Non-pigmented ciliary epithelial cell (primary cell): ENCODE data around the gene TBCEL.

Source experiments
- DNase-seq: peaks from one replicate; pipeline ENCODE4 v3.0.0-alpha.2; 2010; ENCODE audit warnings: low read depth

Gene TBCEL

DNA sequence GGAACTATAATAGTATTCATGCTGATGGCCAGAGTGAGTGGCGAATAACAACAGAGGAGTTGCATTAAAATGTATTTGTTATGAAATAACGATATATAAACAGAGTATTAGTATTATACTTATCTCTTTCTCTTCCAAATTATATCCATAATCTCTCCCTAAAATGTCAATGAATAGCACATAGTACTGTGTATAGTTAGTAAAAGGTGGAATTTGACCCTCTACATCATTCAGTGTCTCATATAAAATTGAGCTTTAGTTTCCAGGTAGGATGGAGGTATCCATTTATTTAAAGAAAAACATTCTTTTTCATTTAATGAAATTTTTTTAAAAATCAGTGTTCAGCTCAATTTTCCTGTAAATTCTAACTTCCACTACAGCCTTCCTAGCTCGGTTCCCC is 42.7 kb downstream of the TBCEL start:
- no peak for DNase-seq

DNA sequence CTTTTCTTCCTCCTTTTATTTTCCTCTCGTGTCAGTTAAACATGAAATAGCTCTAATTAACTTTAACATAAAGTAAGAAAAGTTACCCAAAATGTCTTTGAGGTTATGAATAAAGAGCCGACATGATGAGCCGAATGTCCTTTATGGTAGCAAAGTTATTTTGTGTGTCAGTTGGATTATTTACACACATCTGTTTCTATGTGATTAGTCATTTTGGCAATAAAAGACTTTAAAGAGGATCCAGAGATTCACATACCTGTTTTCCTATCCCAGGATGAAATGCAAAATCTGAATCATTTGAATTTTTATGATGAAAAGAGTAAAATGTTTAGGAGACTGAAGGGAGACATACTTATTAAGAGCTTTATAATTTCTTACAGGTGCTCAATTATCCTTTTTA is 43.1 kb downstream of the TBCEL start:
- DNase-seq = no peak

DNA sequence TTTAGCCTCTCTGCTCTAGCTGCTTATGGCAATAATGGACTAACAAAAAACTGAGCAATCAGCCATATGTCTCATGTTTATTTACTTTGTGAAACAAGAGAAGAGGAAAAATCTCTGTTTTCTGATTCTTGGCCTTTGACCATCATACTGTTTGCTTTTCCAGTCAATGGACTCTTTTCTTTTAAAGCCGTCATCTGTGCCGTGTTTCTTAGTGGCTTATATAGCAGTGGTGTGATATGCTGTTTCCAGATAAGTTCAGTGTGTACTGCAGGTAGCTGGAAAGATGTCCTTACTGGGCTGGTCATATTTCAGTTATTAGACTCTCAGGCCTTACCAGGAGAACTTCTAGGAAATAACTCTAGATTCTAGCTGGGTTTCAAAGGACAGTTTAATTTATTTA is 43.6 kb downstream of the TBCEL start:
- DNase-seq = no peak

DNA sequence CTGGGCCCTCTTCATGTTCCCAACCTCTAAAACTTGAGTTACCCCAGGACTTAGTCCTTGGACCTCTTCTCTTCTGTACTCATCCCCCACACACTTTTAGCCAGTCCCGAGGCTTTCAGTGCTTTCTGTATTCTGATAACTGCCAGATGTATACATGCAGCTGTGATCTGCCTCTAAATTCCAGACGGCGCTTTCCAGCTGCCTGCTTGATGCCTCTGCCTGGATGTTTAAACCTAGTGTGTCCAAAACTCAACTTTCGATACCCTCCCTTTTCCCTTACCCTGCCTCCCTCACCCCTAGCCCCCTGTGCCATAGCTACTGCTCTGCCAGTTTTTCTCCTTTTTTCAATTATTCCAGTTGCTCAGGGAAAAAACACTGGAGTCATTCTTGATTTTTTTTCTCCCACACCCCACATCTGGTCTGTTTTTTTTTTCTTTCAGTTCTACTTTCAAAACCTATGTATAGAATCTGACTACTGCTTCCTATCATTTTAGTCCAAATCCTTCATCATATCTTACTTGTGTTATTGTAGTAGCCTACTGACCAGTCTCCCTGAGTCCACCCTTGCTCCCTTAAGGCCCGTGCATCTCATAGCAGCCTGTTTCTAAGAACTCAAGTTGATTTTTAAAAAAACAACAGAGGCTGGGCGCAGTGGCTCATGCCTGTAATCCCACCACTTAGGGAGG is 44.2 kb downstream of the TBCEL start:
- no peak for DNase-seq

DNA sequence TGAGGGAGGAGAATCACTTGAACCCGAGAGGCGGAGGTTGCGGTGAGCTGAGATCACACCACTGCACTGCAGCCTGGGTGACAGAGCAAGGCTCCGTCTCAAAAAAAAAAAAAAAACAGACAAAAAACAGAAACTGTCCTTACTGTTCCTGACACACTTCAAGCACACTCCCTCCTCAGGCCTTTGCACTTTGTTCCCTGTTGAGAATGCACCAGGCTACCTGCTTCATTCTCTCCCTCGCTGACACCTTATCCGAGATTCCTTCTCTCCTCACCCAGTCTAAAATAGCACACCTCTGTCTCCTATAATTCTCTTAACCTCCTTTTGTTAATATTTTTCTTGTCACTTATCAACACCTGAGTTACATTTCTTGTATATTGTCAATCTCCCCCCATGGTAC is 44.9 kb downstream of the TBCEL start:
- no peak for DNase-seq

DNA sequence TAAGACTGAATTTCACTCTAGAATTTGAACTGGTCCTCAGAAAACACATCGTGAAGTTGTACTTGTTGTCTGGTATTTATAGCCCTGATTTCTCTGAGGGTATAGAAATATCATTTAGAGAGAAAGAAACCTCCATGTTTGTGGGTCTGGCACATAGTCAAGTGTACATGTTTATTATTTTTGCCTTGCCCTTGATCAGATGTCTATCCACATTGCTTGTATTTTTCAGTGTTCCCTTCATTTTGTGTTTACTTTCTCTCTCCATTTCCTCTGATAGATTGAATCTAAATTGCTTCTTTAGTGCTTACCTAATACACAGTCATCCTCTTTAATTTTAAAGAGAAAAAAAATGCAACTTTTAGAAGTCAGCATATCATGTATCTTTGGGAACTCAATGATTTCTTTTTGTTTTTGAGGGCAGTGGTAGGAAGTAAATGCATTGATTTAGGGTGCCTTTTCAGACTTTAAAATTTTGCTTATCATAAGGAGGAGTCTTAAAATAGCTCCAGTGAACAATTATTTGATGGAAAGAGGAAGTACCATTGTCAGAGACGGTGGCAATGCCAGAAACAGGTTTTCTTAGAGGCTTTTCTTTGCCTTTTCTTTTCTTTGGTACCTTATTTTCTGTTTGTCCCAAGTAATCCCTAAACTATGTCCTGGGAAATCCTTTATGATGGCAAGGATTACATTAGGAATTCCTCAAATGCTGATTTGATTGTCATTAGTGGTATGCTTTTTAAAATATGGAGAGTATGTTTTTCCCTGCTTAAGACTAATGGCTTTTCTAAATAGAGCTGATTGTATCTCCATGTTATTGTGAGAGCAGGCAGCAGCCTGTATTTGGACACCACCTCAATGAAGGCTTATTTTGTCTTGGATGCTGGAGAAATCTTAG is 47.3 kb downstream of the TBCEL start:
- DNase-seq = no peak

DNA sequence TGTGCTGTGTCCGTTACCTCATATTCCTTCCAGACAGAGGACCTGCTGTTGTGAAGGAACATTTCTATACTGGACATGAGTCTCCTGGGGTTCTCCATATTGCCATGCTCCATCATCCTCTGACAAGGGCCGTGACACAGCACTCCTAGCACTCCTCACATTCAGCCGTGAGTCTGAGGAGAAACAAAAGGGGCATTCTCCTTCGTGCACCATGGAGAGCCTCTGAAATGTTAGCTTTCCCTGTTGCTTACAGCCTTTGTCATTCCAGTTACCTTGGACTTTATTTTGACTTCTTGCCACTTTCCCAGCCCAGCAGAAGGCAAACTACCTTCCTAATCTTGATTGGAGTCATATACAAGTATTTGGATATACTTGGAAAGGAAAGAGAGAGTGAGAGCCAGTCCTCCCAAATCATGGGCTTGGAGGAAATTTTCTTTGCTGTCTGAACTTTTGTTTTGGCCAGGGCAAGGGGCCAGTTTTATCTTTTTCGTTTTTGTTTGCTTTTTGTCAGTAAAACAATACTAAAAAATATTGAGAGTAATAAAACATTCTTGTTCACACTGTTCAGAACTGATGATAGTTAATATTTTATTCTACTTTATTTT is 48.0 kb downstream of the TBCEL start:
- DNase-seq = no peak

DNA sequence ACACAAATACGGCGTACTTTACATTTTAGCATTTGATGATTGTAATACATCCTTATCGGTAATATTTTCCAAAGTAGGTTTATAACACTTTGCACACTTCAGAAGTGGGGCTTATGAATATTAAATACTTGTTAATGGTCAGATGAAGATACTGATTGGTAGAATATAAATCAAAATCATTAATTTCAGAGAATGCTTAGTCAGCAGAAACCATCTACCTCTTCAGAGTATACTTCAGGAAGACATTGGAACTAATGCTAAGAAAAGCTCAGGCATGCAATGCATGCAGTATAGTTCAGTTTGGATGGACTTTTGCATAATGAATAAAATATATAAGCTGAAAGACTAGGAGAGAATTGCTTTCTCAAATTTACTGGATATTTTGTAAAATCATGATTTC is 57.4 kb downstream of the TBCEL start:
- DNase-seq = no peak

DNA sequence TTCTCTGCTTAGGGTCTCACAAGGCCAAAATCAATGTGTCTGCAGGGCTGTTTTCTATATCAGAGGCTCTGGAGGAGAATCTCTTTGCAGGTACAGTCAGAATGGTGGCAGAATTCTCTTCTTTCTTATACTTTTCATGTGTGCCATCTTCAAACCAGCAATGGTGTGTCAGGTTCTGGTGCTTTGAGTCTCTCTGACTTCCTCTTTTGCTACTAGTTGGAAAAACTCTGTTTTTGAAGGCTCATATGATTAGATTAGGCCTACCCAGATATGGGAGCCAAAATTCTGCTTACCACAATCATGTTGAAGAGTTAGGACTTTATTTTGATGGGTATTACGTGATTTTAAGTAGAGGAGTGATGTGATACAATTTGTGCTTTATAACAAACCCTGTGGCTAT is 58.3 kb downstream of the TBCEL start:
- DNase-seq = no peak

DNA sequence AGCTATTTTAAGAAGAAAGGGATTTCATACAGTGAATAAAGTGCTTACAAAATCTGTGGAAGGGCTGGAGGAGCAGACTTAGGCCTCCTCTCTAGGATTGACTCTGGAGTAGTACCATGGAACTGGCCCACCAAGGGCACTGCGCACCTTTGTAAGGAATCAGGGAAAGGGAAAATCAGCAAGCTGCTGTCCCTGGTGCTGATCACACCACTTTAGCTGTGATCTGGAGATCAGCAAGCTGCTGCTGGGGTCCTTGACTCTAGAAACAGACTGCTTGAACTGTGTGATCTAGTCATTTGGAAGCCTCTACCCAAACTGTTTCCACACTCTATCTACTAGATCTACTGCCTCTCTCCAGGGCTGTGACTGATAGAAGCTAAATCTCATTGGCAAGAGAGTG is 58.8 kb downstream of the TBCEL start:
- no peak for DNase-seq

DNA sequence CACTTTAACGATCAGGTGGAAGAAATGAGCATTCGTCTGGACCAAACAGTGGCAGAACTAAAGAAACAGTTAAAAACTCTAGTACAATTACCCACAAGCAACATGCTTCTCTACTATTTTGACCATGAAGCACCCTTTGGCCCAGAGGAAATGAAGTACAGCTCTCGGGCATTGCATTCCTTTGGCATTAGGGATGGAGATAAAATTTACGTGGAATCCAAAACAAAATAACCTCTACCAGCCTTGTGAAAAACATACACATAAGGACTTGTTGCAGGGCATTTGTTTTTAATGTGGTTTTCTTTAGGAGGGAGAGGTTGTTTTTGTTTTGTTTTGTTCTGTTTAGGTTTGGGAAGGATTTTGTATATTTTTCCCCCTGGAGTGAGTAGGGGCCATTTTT is 63.0 kb downstream of the TBCEL start:
- no peak for DNase-seq

DNA sequence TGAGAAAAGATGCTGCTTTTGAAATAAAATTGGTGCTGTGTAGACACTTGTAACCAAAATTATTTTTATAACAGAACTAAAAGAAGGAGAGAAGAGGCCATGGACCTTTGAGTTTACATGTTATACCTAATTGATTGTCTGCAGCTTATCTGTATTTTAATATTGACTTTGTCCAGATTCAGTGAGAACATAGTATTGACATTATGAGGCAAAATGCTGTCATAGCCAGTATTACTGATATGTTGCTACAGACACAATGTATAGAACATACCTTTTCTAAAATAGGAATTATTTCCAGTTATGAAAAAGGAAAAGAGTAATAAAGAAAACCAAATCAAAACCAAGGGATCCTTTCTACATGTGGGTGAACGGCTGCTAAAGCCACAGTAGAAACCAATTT is 65.7 kb downstream of the TBCEL start:
- DNase-seq = no peak

DNA sequence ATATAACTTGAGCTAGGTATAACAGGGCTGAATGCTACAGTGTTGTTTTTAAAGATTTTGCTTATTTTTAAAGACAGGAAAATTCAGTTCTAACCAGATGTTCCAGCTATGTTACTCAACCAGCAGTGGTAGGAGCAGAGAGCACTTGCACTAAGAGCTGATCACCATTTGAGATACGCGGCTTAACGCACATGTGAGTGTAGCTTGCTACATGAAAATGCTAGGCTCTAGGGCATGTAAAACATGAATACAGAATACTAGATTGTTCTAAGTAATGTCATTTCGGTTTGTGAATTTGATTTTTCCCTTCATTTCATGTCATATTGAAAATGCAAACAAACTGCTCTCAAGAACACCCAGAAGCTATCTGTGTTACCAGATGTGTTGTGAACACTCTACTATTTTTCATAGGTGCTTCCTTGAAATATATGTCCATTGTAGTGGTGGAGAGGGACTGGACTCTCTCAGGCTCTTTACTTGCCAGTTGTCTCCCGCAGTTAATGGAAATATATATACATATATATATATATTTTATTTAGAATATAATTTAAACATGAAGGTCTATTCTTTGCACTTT is 66.3 kb downstream of the TBCEL start:
- DNase-seq = no peak

DNA sequence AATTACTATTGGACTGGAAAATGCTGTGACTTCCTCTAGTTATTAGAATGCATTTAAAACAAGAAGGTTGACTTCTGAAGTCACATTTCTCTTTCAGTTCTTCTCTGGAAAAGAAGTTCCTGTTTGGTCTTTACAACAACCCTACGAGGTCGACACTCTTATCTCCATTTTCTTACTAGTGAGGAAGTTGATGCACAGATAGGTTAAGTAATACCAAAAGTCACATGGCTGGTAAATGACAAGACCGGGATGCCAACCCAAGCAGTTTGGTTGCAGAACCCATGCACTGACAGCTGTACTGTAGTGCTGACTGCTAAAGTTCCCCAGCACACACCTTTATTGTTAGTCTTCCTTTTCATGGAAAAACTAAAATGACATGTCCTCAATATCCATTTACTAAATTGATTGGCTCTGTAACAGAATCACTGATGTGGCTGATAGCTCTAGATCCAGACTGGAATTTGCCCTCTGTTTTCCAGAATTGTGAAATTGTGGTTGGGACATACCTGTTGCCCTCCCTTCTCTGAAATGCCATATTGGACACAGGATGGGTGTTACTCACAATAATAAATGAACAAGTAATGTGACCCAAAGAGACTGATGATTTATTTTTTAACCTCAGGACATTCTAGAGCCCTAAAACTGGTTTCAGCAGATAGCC is 67.7 kb downstream of the TBCEL start:
- DNase-seq = no peak

DNA sequence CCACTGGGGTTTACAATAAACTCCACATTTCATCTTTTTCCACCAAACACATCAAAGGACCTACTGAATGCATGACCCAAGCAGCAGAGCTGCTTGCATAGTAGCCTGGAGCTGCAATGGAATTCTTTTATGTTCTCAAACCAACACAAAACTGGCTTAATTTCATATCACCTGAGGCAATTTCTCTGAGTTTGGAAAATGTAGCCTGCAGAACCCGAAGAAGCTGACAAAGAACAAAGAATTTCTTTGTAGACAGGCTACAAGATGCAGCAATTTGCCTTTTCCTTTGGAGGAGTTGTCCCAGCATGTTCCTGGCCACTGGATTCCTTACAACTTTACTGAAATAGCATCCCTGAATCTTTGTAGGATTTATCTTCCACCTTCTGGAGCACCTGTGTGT is 71.7 kb downstream of the TBCEL start:
- DNase-seq = no peak

DNA sequence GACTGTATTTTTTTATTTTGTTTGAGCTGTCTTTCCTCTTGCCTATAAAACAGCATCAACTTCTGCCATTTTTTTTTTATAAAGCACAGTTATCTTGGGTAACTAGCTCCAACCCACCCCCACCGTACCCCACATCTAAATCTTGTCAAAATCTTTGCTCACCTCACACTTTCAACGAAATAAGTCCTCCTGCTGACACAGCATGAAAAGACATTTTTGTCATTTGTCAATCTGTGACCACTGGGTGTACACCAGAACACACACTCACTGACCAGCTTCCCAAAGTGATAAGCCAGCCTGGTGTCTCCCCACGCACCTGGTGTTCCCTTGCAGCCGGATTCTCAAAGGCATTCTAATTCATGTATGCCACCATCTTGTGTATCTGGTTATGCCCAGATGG is 75.5 kb downstream of the TBCEL start:
- no peak for DNase-seq

DNA sequence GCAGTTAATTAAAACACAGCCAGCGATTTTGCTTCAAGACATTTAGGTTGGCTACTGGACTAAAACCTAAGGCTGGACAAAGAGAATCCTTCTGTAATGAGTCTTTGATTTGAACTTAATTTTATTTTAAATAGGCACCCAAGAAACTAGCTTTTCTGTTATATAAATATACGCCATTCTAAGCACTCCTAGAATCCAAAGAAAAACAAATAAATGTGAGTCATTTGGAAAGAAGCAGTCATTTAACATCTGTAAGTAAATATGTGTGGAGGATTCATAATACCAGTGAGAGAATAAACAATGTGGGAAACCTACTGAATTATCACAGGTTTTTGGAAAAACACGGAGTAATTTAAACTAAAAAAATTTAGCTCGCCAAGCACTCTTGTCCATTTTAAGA is 76.0 kb downstream of the TBCEL start:
- no peak for DNase-seq

DNA sequence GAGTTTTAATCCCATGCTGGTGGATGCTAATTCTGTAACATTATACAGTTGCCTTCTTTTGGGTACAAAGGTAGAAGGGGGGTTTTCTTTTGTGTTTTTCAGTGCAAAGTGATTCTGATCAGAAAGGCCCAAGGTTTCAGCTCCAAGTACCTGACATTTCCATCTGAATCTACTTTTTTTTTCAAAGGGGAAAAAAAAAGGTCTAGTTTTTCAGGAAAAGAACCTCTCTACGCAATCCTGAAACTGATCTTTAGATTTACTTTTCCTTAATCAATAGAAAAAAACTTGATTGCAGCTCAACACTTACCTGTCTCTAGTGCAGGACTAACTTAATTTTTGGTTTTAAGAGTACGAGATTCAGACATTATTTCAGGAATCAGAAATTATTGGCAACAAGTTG is 77.0 kb downstream of the TBCEL start, which contains the start of gene TECTA:
TECTA (plus strand) TSS at position 301 of the 400 bp plus-strand sequence. CDS start 1,423 bp downstream, outside the sequence.
- DNase-seq = no peak

DNA sequence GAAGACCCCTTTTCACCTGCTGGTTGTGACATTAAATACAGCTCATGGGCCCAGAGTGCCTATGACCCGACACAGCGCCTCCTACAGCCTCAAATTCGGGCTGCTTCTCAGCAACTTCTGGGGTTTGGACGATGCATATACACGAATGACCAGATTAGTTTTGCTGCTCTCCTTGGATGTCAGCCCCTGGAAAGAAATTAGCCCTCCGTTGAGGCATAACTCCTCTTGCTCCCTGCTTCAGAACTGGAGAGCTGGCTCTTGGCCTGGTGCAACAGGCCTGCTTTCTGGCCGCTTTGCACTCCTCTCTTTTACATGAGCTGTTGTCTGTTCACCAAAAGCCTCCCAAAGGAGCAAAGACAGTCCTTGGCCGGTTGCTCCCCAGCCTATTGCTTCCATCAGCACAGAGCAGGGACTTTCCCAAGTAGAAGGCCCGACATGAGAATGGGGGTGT is 80.4 kb downstream of the TBCEL start:
- DNase-seq = no peak

DNA sequence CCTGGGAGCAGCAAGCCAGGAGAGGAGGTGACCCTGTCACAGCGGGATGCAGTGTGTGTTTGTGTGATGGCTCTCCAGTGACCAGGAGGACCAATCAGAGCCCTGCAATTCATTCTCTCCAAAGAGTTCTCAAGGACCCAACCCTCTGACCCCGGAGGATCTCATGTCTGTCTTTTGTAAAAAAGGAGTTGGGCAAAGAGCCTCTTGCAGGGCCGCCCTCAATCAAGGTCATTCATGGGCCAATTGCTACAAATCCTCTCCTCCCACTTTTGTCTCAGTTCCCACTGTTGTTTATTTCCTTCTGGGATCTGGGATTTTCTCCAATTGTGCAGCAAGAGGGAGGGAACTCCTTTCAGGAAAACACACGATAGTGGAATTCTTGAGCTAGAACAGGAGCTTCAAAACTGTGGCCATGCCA is 81.2 kb downstream of the TBCEL start:
- DNase-seq = no peak

DNA sequence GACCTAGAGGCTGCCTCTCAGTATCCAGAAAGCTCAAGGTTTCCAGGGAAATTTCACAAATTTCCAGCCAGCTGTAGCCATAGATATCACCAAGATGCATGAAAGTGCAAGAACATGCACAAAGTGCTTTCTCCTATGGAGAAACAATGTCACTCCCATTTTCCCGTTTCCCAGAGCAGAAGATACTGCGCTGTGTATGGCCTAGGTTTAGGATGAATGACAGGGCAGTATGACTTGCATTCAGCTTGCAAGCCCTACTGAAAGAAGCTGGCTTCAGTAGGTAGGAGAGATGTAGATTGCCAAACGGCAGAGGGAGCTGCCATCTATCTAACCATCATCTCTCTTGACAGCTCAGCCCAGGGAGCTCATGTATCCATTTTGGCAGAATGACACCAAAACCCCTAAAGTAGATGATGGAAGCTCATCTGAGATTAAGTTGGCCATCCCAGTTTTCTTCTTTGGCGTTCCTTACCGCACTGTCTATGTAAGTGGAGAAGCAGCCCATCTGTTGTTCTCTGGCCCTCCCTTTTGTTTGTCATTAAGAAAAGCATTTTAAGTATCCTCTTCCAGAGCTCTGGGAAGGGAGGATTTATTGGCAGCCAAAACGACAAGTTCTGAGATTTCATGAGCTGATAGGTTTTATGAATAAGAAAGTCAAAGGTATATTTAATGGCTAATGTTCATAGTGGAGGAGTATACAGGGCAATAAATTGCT is 81.7 kb downstream of the TBCEL start:
- DNase-seq = no peak
